Testis (tissue), 3 donors: ENCODE results near the gene SIX1. TPM values are rescaled to one million over a fixed set of nuclear protein-coding genes. Genes with fewer than 3 reads are reported as not detected.
A peak's percentile ranks its signal among the peaks of the same experiment; 100 is the strongest.

Experiments
- DNase-seq: peaks from one replicate; pipeline ENCODE4 v3.0.0-alpha.2; 2019
- H3K27ac ChIP-seq, 2 donors: fragments of 200-600 bp; sonication (generic); one replicate each; pipeline ENCODE4 v1.5.1; 2019
- H3K27me3 ChIP-seq: fragments of 200-600 bp; sonication (generic); one replicate; pipeline ENCODE4 v1.5.1; 2019
- H3K36me3 ChIP-seq: fragments of 200-600 bp; sonication (generic); one replicate; pipeline ENCODE4 v1.5.1; 2017; ENCODE audit warnings: low read depth; ENCODE audit errors: missing control alignments
- H3K4me1 ChIP-seq: fragments of 200-600 bp; sonication (generic); one replicate; pipeline ENCODE4 v1.5.1; 2019
- H3K4me3 ChIP-seq, 2 donors: fragments of 200-600 bp; sonication (generic); one replicate each; pipeline ENCODE4 v1.5.1; 2017 to 2019
- H3K9me3 ChIP-seq: fragments of 200-600 bp; sonication (generic); one replicate; pipeline ENCODE4 v1.5.1; 2017
- POLR2A ChIP-seq: fragments of 450-650 bp; IDR thresholded peaks from one replicate; pipeline ENCODE4 v1.6.1; 2017; ENCODE audit warnings: antibody characterized with exemption, mild to moderate bottlenecking, moderate library complexity
- WGBS, 2 donors: methylation state at CpG; one replicate each; pipeline ENCODE4 v1.1.5; 2018; 5-methylcytosine and 5-hydroxymethylcytosine counted together
- intact Hi-C: fragments of 100-400 bp; cut with DNase I; formaldehyde crosslinking; loops from one replicate; pipeline ENCODE4 v1.15.1; 2023; ENCODE audit warnings: low total_unique reads
- polyA plus RNA-seq: library from polyadenylated mRNA; stranded (reverse); fragments of 350-450 nt; fragmentation: Illumina TruSeq; extraction: RNeasy Lipid Tissue Mini Kit (QIAGEN cat#74804); gene quantifications from one replicate; pipeline ENCODE4 v1.2.3, GENCODE V29; 2014; ENCODE audit warnings: low read depth, low replicate concordance; ENCODE audit not compliant: insufficient read depth
- total RNA-seq, 2 donors: library from RNA; depleted of rRNA; stranded (reverse); fragments of >200 nt; gene quantifications; one replicate each; pipeline ENCODE4 v1.2.3, GENCODE V29; 2016
- TF ChIP-seq, protein P1 (sequence below), 3 experiments: fragments of 450-650 bp in 2 of 3; fragments of 200-600 bp in 1 of 3; sonication (generic) in 1 of 3; IDR thresholded peaks; one replicate each; pipeline ENCODE4 v1.5.1; 2016 to 2019; ENCODE audit warnings: antibody characterized with exemption in 3 of 3, mild to moderate bottlenecking in 2 of 3, moderate library complexity in 1 of 3

SIX1 gene
- total and polyA plus RNA-seq, 3 donors from 2014 or later: 3.0 to 9.0 (median 8.7) TPM

DNA sequence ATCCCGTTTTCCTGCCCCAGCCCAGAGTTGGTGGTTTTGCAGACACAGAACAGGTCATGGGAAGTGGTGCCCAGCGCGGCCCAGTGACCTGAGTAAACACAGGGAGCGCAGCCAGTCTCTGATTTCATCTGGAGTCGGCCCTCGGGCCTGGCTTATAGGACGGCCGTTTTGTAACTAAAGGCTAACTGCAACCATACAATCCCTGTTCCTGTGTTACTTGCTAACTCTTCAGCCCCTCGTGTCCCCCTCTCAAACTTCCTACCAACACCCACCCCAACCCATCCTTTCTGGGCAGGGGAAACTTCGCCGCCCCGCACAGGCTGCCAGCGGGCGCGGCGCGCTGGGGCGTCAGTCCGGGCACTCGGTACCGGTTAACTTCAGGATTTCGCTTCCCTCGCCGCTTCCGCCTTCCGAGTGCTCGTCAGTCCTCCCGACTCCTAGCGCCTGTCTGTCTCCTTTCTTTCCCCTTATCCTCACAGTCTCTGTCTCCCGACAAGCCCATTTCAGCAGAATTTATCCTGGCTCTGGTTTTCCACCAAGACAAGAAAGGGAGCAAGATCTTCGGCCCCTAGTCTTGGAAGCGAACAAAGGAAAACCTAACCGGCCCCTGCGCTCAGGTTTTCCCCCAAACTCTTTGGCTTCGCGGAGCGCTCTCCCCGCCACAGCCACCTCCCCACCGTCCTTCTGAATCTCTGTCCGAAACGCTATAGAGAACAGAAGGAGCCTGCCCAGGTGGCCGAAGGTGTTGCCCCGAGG is 2.0 kb downstream of the SIX1 start:
- intact Hi-C loops: no loop called here
- H3K4me3 ChIP-seq: peak overlapping the region in 1 of 2 donors; percentile 58

DNA sequence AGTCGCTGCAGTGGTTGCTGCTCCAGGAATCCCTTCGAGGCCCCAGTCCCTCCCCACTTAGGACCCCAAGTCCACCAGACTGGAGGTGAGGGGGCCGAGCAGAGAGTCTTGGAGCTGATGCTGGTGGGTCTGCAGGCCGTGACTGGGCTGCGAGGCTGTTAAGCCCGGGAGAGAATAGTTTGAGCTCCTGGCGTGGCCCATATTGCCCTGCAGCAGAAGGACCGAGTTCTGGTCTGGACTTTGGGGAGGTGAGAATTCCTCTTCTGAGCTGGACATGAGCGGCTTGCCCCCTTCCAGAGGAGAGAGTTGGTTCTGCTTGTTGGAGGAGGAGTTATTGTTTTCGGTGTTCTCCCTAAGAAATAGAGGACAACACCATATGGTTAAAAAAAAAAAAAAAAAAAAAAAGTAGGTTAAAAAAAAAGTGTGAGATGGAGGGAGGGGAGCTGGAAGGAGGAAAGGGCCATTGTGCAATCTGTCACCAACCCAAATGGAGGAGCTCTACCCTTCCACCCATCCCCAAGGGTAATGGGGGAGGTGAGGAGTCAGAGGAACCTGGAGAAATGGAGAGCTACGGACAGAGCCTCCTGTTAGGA is 3.0 kb downstream of the SIX1 start:
- Histone ChIP-seq H3K4me3 (no peak overlapping the region), H3K27me3 (no peaks in the 10 kb centered on the region), H3K4me1 (peaks cover 12% of the 10 kb centered on the region), H3K27ac (no peak overlapping the region), H3K36me3 (no peaks in the 10 kb centered on the region), H3K9me3 (no peaks in the 10 kb centered on the region)
- DNase-seq: no peak
- 18 to 25% methylated on average over 11 of the region's 11 CpGs for WGBS, 2 donors
- TF ChIP-seq, protein P1, sequence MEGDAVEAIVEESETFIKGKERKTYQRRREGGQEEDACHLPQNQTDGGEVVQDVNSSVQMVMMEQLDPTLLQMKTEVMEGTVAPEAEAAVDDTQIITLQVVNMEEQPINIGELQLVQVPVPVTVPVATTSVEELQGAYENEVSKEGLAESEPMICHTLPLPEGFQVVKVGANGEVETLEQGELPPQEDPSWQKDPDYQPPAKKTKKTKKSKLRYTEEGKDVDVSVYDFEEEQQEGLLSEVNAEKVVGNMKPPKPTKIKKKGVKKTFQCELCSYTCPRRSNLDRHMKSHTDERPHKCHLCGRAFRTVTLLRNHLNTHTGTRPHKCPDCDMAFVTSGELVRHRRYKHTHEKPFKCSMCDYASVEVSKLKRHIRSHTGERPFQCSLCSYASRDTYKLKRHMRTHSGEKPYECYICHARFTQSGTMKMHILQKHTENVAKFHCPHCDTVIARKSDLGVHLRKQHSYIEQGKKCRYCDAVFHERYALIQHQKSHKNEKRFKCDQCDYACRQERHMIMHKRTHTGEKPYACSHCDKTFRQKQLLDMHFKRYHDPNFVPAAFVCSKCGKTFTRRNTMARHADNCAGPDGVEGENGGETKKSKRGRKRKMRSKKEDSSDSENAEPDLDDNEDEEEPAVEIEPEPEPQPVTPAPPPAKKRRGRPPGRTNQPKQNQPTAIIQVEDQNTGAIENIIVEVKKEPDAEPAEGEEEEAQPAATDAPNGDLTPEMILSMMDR (IDR thresholded peaks at IDR 0.05): no peak
- TF ChIP-seq POLR2A: no peak
- intact Hi-C loops: no loop called here

More for the DNA sequence above, 2.0 kb downstream of the SIX1 start:
- Histone ChIP-seq H3K27ac (no peak overlapping the region), H3K27me3 (no peaks in the 10 kb centered on the region), H3K4me1 (peaks cover 12% of the 10 kb centered on the region), H3K9me3 (no peaks in the 10 kb centered on the region), H3K36me3 (no peaks in the 10 kb centered on the region)
- DNase-seq: no peak
- TF ChIP-seq, protein P1 (IDR thresholded peaks at IDR 0.05): no peak
- TF ChIP-seq POLR2A: no peak
- 6 to 9% methylated on average over 43 of the region's 43 CpGs for WGBS, 2 donors

DNA sequence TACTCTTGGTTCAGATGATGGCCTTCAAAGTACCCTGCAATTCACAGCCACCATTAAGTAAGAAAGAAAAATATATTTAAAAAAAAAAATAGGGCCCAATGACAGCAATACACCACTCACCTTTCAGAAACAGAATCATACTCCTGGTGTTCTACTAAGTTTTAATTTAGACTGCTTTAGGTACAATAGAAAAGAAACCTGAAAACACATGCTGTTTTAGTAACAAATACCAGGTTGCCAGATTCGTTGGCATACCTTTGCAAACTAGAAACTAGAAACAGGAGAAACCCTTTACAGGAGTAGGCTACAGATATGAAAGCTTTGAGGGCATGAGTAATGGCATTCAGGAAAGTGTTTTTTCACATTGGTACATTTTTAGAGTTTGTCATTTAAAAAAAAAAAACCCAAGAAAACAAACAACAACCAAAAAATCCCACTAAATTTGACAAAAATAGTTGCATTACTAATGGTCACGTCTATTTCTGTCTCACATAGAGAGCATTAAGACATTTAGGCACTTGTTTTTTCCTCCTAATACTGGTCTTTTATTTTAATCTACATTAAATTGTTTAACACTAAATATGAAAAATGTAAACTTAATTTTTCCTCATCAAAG is 4.0 kb downstream of the SIX1 start:
- Histone ChIP-seq H3K27me3 (no peaks in the 10 kb centered on the region), H3K4me1 (peaks cover 12% of the 10 kb centered on the region), H3K4me3 (no peak overlapping the region), H3K9me3 (no peaks in the 10 kb centered on the region), H3K36me3 (no peaks in the 10 kb centered on the region), H3K27ac (no peak overlapping the region)
- intact Hi-C loops: no loop called here
- DNase-seq: no peak
- TF ChIP-seq, protein P1 (IDR thresholded peaks at IDR 0.05): no peak
- no peak for TF ChIP-seq POLR2A
- whole genome bisulfite sequencing, 2 donors: 54 to 68% methylated on average over 2 of the region's 2 CpGs

DNA sequence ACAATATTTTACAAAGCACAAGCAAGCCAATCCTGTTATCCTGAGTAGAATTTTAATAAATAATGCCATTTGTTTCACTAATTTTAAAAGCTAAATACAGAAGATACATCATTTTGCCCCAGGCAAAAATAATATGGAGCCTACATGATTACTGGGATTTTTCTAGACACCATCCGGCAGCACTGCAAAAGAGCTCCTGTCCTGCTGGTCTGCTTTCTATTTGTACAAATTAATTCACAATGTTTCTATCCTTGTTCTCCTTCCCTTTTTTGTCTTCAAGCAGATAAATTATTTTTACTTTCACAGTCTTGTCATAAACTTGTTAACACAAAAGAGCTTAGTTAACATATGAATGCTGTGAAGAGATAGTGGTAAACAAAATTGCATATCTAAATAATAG is 4.6 kb downstream of the SIX1 start:
- WGBS, 2 donors: 77 to 79% methylated on average over 1 of the region's 1 CpG
- TF ChIP-seq POLR2A: no peak
- TF ChIP-seq, protein P1 (IDR thresholded peaks at IDR 0.05): no peak
- Histone ChIP-seq H3K9me3 (no peaks in the 10 kb centered on the region), H3K4me3 (no peak overlapping the region), H3K27me3 (no peaks in the 10 kb centered on the region), H3K4me1 (peaks cover 12% of the 10 kb centered on the region), H3K27ac (no peak overlapping the region), H3K36me3 (no peaks in the 10 kb centered on the region)
- no peak for DNase-seq
- intact Hi-C loops: no loop called here
